H1 (cell line): ENCODE data around the gene VAX1. TPM values are rescaled to one million over a fixed set of nuclear protein-coding genes. Genes with fewer than 3 reads are reported as not detected.

Experiments
- CTCF ChIA-PET: fragments of 300-600 bp; sonication (Branson Sonifier 250); formaldehyde crosslinking; loops from one replicate; lab custom pipeline; 2021; ENCODE audit not compliant: partially characterized antibody; lab: Charles Lee
- POLR2A ChIA-PET: fragments of 300-600 bp; sonication (Branson Sonifier 250); formaldehyde crosslinking; loops from one replicate; lab custom pipeline; 2021; ENCODE audit warnings: inconsistent platforms; ENCODE audit not compliant: partially characterized antibody; lab: Charles Lee
- DNase-seq, 2 experiments: peaks; one replicate each; pipeline versions ENCODE4 v3.0.0 to v3.0.0-alpha.2; 2010 to 2022; ENCODE audit warnings: low spot score in 2 of 2, low read depth in 1 of 2, mixed read lengths in 1 of 2
- FAIRE-seq: peaks from 2 replicates; lab custom pipeline; 2011; peaks lifted over from hg19 to GRCh38; lab: Jason Lieb, UNC
- H2AFZ ChIP-seq: 2 replicates; pipeline ENCODE4 v1.8.1; 2012; ENCODE audit warnings: low read length, inconsistent platforms
- H2AK5ac ChIP-seq: 2 replicates; pipeline ENCODE4 v1.6.1; 2013; ENCODE audit warnings: low read depth, low read length
- H2BK120ac ChIP-seq: replicated peaks from 2 replicates; pipeline ENCODE3; 2013; ENCODE audit warnings: low read depth, low read length, inconsistent platforms
- H2BK12ac ChIP-seq: 2 replicates; pipeline ENCODE4 v1.6.1; 2013; ENCODE audit warnings: low read depth, low read length
- H2BK15ac ChIP-seq: 2 replicates; pipeline ENCODE4 v1.6.1; 2013; ENCODE audit warnings: low read length
- H2BK20ac ChIP-seq: 2 replicates; pipeline ENCODE4 v1.6.1; 2013; ENCODE audit warnings: low read length
- H2BK5ac ChIP-seq: 2 replicates; pipeline ENCODE4 v1.6.1; 2013; ENCODE audit warnings: low read depth, low read length
- H3K14ac ChIP-seq: 2 replicates; pipeline ENCODE4 v1.6.1; 2013; ENCODE audit warnings: inconsistent platforms; ENCODE audit not compliant: insufficient read length
- H3K18ac ChIP-seq: 2 replicates; pipeline ENCODE4 v1.6.1; 2013; ENCODE audit warnings: low read length; ENCODE audit errors: extremely low read depth
- H3K23ac ChIP-seq: 2 replicates; pipeline ENCODE4 v1.6.1; 2013; ENCODE audit warnings: inconsistent platforms; ENCODE audit not compliant: insufficient read length
- H3K23me2 ChIP-seq: 2 replicates; pipeline ENCODE4 v1.6.1; 2013; ENCODE audit warnings: low read depth, low read length
- H3K27ac ChIP-seq: 2 replicates; pipeline ENCODE4 v1.6.1; 2011; ENCODE audit warnings: low read depth, low read length, inconsistent platforms
- H3K27me3 ChIP-seq, 4 experiments: replicated peaks in 1 of 4; 1 replicate in 1 of 4; 2 replicates in 3 of 4; pipeline versions ENCODE4 v1.6.1 to v1.8.1; 2011 to 2013; ENCODE audit warnings: low read length in 3 of 4, mild to moderate bottlenecking in 3 of 4, inconsistent platforms in 2 of 4, mixed read lengths in 2 of 4, moderate library complexity in 1 of 4; ENCODE audit not compliant: control insufficient read depth in 3 of 4, insufficient read depth in 3 of 4; ENCODE audit errors: extremely low read depth in 1 of 4
- H3K36me3 ChIP-seq, 4 experiments: 2 replicates each; pipeline versions ENCODE4 v1.6.1 to v1.8.1; 2011 to 2013; ENCODE audit warnings: mild to moderate bottlenecking in 4 of 4, low read length in 3 of 4, moderate library complexity in 2 of 4, control low read depth in 1 of 4, inconsistent platforms in 1 of 4; ENCODE audit not compliant: insufficient read depth in 4 of 4, control insufficient read depth in 2 of 4
- H3K4ac ChIP-seq: replicated peaks from 2 replicates; pipeline ENCODE3; 2013; ENCODE audit warnings: low read length, low read depth, mixed read lengths, inconsistent platforms; ENCODE audit not compliant: insufficient read length
- H3K4me1 ChIP-seq, 4 experiments: replicated peaks in 1 of 4; 1 replicate in 1 of 4; 2 replicates in 3 of 4; pipeline versions ENCODE4 v1.6.1 to v1.8.1; 2011 to 2013; ENCODE audit warnings: low read length in 3 of 4, inconsistent platforms in 2 of 4, mixed read lengths in 1 of 4; ENCODE audit not compliant: insufficient read depth in 4 of 4, control insufficient read depth in 3 of 4
- H3K4me2 ChIP-seq, 2 experiments: 2 replicates each; pipeline versions ENCODE4 v1.6.1 to v1.8.1; 2011 to 2013; ENCODE audit warnings: low read depth in 2 of 2, low read length in 2 of 2, control low read depth in 1 of 2, inconsistent platforms in 1 of 2, mild to moderate bottlenecking in 1 of 2; ENCODE audit not compliant: insufficient read depth in 1 of 2
- H3K4me3 ChIP-seq, 4 experiments: fragments of 200-600, 300-600 bp in 1 of 4; sonication (generic), shearing (Covaris generic), sonication (Bioruptor Twin) in 1 of 4; 2 replicates each; pipeline versions ENCODE4 v1.5.1 to v1.8.1; 2011 to 2016; ENCODE audit warnings: low read length in 4 of 4, low read depth in 3 of 4, control low read depth in 2 of 4, inconsistent platforms in 2 of 4, mild to moderate bottlenecking in 2 of 4, mixed read lengths in 1 of 4, moderate library complexity in 1 of 4; ENCODE audit not compliant: insufficient read depth in 2 of 4; ENCODE audit errors: extremely low read depth in 1 of 4
- H3K56ac ChIP-seq: replicated peaks from 2 replicates; pipeline ENCODE3; 2013; ENCODE audit warnings: low read depth, mild to moderate bottlenecking, mixed read lengths, low read length, inconsistent platforms; ENCODE audit not compliant: insufficient read length
- H3K79me1 ChIP-seq: 2 replicates; pipeline ENCODE4 v1.6.1; 2013; ENCODE audit warnings: low read depth, low read length, control low read depth
- H3K79me2 ChIP-seq, 2 experiments: 2 replicates each; pipeline versions ENCODE4 v1.6.1 to v1.8.1; 2012 to 2013; ENCODE audit warnings: low read length in 2 of 2, mild to moderate bottlenecking in 2 of 2, inconsistent platforms in 1 of 2; ENCODE audit not compliant: insufficient read depth in 2 of 2, control insufficient read depth in 1 of 2
- H3K9ac ChIP-seq, 4 experiments: replicated peaks in 1 of 4; 1 replicate in 1 of 4; 2 replicates in 3 of 4; pipeline versions ENCODE4 v1.6.1 to v1.8.1; 2011 to 2013; ENCODE audit warnings: low read depth in 3 of 4, low read length in 3 of 4, control low read depth in 2 of 4, mild to moderate bottlenecking in 2 of 4, moderate library complexity in 2 of 4, inconsistent platforms in 1 of 4; ENCODE audit errors: extremely low read depth in 1 of 4
- H3K9me3 ChIP-seq, 2 experiments: 2 replicates each; pipeline versions ENCODE4 v1.6.1 to v1.8.1; 2012 to 2013; ENCODE audit warnings: mild to moderate bottlenecking in 2 of 2, moderate library complexity in 2 of 2, control low read depth in 1 of 2, inconsistent platforms in 1 of 2, low read depth in 1 of 2, low read length in 1 of 2, mixed read lengths in 1 of 2; ENCODE audit not compliant: insufficient read depth in 2 of 2
- H4K20me1 ChIP-seq, 2 experiments: replicated peaks in 1 of 2; 2 replicates each; pipeline versions ENCODE3 to v1.8.1; 2011 to 2013; ENCODE audit warnings: inconsistent platforms in 2 of 2, low read length in 2 of 2, mild to moderate bottlenecking in 1 of 2; ENCODE audit not compliant: insufficient read depth in 2 of 2, control insufficient read depth in 1 of 2
- H4K5ac ChIP-seq: 2 replicates; pipeline ENCODE4 v1.6.1; 2013; ENCODE audit warnings: low read length, low read depth, mixed read lengths, inconsistent platforms; ENCODE audit not compliant: insufficient read length
- H4K8ac ChIP-seq: 2 replicates; pipeline ENCODE4 v1.8.0; 2013; ENCODE audit warnings: mild to moderate bottlenecking, moderate library complexity, low read length, inconsistent platforms; ENCODE audit not compliant: insufficient read depth; ENCODE audit errors: extremely low read depth
- H4K91ac ChIP-seq: replicated peaks from 2 replicates; pipeline ENCODE3; 2013; ENCODE audit warnings: low read length, mixed read lengths, inconsistent platforms; ENCODE audit not compliant: insufficient read length
- BRCA1 ChIP-seq: IDR thresholded peaks from 2 replicates; pipeline ENCODE4 v1.6.1; 2012; ENCODE audit warnings: low read depth, low read length, improper control_type of control experiment
- CBX8 ChIP-seq: fragments of 300-800, 300-1000 bp; sonication (generic); IDR thresholded peaks from 2 replicates; pipeline ENCODE4 v1.7.1; 2016; ENCODE audit warnings: low read depth, low read length, borderline replicate concordance
- CHD1 ChIP-seq: IDR thresholded peaks from 2 replicates; pipeline ENCODE4 v1.6.1; 2012; ENCODE audit warnings: low read depth, low read length, improper control_type of control experiment
- CTCF ChIP-seq, 3 experiments: IDR thresholded peaks; 1 replicate in 2 of 3; 2 replicates in 1 of 3; pipeline versions ENCODE4 v1.5.1 to v1.6.1; 2011; ENCODE audit warnings: low read length in 3 of 3, mild to moderate bottlenecking in 3 of 3, inconsistent platforms in 2 of 3, low read depth in 1 of 3, moderate library complexity in 1 of 3; ENCODE audit not compliant: insufficient read depth in 1 of 3; ENCODE audit errors: control extremely low read depth in 1 of 3
- EZH2 ChIP-seq: fragments of 200-600 bp; sonication (generic); IDR thresholded peaks from 2 replicates; pipeline ENCODE4 v1.7.1; 2012; ENCODE audit warnings: low read depth, mild to moderate bottlenecking, moderate library complexity, low read length, inconsistent platforms; ENCODE audit not compliant: severe bottlenecking
- RNF2 ChIP-seq: fragments of 200-900, 300-1000 bp; sonication (generic); IDR thresholded peaks from 2 replicates; pipeline ENCODE4 v1.7.1; 2016; ENCODE audit warnings: borderline replicate concordance, low read depth, mild to moderate bottlenecking, antibody characterized with exemption, low read length; ENCODE audit not compliant: poor library complexity, severe bottlenecking; ENCODE audit errors: missing control alignments
- SIX5 ChIP-seq: IDR thresholded peaks from 2 replicates; pipeline ENCODE4 v1.6.1; 2011; ENCODE audit warnings: mild to moderate bottlenecking, low read depth, low read length
- TAF7 ChIP-seq: optimal IDR thresholded peaks from 2 replicates; pipeline ENCODE3; 2011; ENCODE audit warnings: low read depth, mild to moderate bottlenecking, inconsistent platforms, low read length, moderate library complexity, borderline replicate concordance
- TCF12 ChIP-seq: IDR thresholded peaks from 2 replicates; pipeline ENCODE4 v1.6.1; 2011; ENCODE audit warnings: low read depth, mild to moderate bottlenecking, low read length
- WGBS, 2 experiments: shearing (Covaris generic) in 1 of 2; methylation state at CpG; one replicate each; pipeline versions ENCODE4 v1.1.6 to v1.1.7; 2013 to 2015; ENCODE audit warnings: low lambda C conversion rate in 2 of 2, mixed read lengths in 2 of 2, inconsistent platforms in 1 of 2, low coverage in 1 of 2, missing lambda C conversion rate in 1 of 2; ENCODE audit not compliant: insufficient replicate concordance in 2 of 2, insufficient coverage in 1 of 2, insufficient read length in 1 of 2; ENCODE audit errors: extremely low coverage in 1 of 2, missing lambda C conversion rate in 1 of 2; 5-methylcytosine and 5-hydroxymethylcytosine counted together
- polyA plus RNA-seq, 7 experiments: library from polyadenylated mRNA; depleted of rRNA in 3 of 7; stranded (reverse) in 5 of 7; unstranded in 2 of 7; fragments of >200 nt in 5 of 7; fragments of 200-250 nt in 2 of 7; gene quantifications; 1 replicate in 5 of 7; 2 replicates in 1 of 7; 4 replicates in 1 of 7; pipeline versions ENCODE4 v1.2.1 to v1.2.3, GENCODE V29; 2011 to 2013; ENCODE audit warnings: missing spikeins in 2 of 7, mixed read lengths in 2 of 7
- total RNA-seq: library from RNA; stranded (reverse); fragmentation: NEBNext Ultra II Directional; extraction: Animal tissue kit (Norgen Biotek cat#: 25700); gene quantifications from 2 replicates; pipeline ENCODE4 v1.2.1, GENCODE V29; 2021

The VAX1 gene
- total and polyA plus RNA-seq, 2 of the 8 experiments (the other 6 are each of a cell fraction or from before 2014, with no cell fraction given), result not detected

GRCh38 chr10:117163954-117164548, 26.0 kb upstream of the VAX1 start:
- CTCF ChIA-PET, result interaction anchor here (0.6 to 15.5 kb wide), 9 partner anchors 9 to 366 kb away, joined by 3 to 531 read pairs (median 5); partner anchors contain the start of gene VAX1
- Histone ChIP-seq H3K4me1 (peaks cover 8 to 27% (median 10%) of the 10 kb centered on the region in 4 experiments), H3K27ac (no peak overlapping the region), H3K36me3 (0 out of 8 replicates have a peak, but pooled peaks cover 0 to 3% (median 0%) of the 10 kb centered on the region in 4 experiments), H2BK5ac (no peak overlapping the region), H2AK5ac (no peak overlapping the region), H3K56ac (no peak overlapping the region), H3K79me2 (no peaks in the 10 kb centered on the region), H3K9me3 (no peaks in the 10 kb centered on the region), H3K27me3 (peaks cover 74 to 97% (median 92%) of the 10 kb centered on the region in 4 experiments), H3K18ac (no peak overlapping the region), H3K4me2 (peak overlapping the region; percentile 46 to 78; a peak in 3 of 4 replicates), H3K4me3 (peak overlapping the region in 1 of 4 experiments; percentile 58; a peak in 3 of 8 replicates), H2BK20ac (no peak overlapping the region), H3K9ac (no peak overlapping the region), H2BK12ac (no peak overlapping the region), H2AFZ (no peak overlapping the region), H2BK15ac (no peak overlapping the region), H2BK120ac (no peak overlapping the region), H4K20me1 (peaks cover 16 to 21% of the 10 kb centered on the region in 2 experiments), H4K8ac (no peak overlapping the region), H3K14ac (no peak overlapping the region), H4K91ac (no peak overlapping the region), H3K23me2 (peaks cover 6% of the 10 kb centered on the region), H4K5ac (no peak overlapping the region), H3K4ac (no peak overlapping the region), H3K23ac (no peak overlapping the region), H3K79me1 (no peaks in the 10 kb centered on the region)
- WGBS, 2 experiments, result 9% methylated on average over 16 of the region's 16 CpGs; no CpG with 5 or more reads in 1 of the 2 experiments
- TF ChIP-seq TCF12, result no peak
- no peak for TF ChIP-seq TAF7
- no peak for TF ChIP-seq BRCA1
- no peak; the same call in 1 of the 2 replicates for TF ChIP-seq CBX8
- no peak for TF ChIP-seq CHD1
- peak; percentile 73 for TF ChIP-seq RNF2
- TF ChIP-seq SIX5, result no peak
- no peak for TF ChIP-seq CTCF (IDR thresholded peaks at IDR 0.05; ENCODE audit: control extremely low read depth in 1 of 3, insufficient read depth in 1 of 3, low read depth in 1 of 3, low read length in 3 of 3)
- peak; percentile 65 for TF ChIP-seq EZH2
- POLR2A ChIA-PET, result interaction anchor here (1.1 to 2.8 kb wide), 4 partner anchors 25 to 33 kb away, joined by 3 to 9 read pairs (median 4); partner anchors contain the start of gene VAX1
- DNase-seq, result no peak
- FAIRE-seq, result no peak
